Keratinocyte (primary cell): ENCODE data around the gene PPIC. TPM values are rescaled to one million over a fixed set of nuclear protein-coding genes. Genes with fewer than 3 reads are reported as not detected.

Source experiments
- DNase-seq: peaks from one replicate; pipeline ENCODE4 v3.0.0-alpha.2; 2011; ENCODE audit warnings: low read depth, missing footprints, low spot score
- FAIRE-seq: peaks from 2 replicates; lab custom pipeline; 2011; peaks lifted over from hg19 to GRCh38; lab: Jason Lieb, UNC
- H2AFZ ChIP-seq: 2 replicates; pipeline ENCODE4 v1.6.0; 2012; ENCODE audit warnings: low read length, control low read depth, inconsistent platforms; ENCODE audit not compliant: control insufficient read depth
- H3K27ac ChIP-seq: 2 replicates; pipeline ENCODE4 v1.5.1; 2011; ENCODE audit warnings: low read length; ENCODE audit not compliant: control insufficient read depth, insufficient read depth
- H3K27me3 ChIP-seq: 3 replicates; pipeline ENCODE4 v1.6.0; 2011; ENCODE audit warnings: low read length; ENCODE audit not compliant: control insufficient read depth, insufficient read depth; ENCODE audit errors: extremely low read depth
- H3K36me3 ChIP-seq, 2 experiments: 2 replicates in 1 of 2; 3 replicates in 1 of 2; pipeline ENCODE4 v1.5.1; 2011; ENCODE audit warnings: low read length in 2 of 2, mild to moderate bottlenecking in 1 of 2; ENCODE audit not compliant: control insufficient read depth in 2 of 2, insufficient read depth in 2 of 2; ENCODE audit errors: extremely low read depth in 1 of 2
- H3K4me1 ChIP-seq: 3 replicates; pipeline ENCODE4 v1.5.1; 2011; ENCODE audit warnings: low read length; ENCODE audit not compliant: control insufficient read depth, insufficient read depth; ENCODE audit errors: extremely low read depth
- H3K4me2 ChIP-seq: 3 replicates; pipeline ENCODE4 v1.6.0; 2011; ENCODE audit warnings: low read depth, low read length; ENCODE audit not compliant: control insufficient read depth, insufficient read depth; ENCODE audit errors: extremely low read depth
- H3K4me3 ChIP-seq, 3 experiments: fragments of 200-600 bp in 1 of 3; sonication (generic) in 1 of 3; 2 replicates in 2 of 3; 3 replicates in 1 of 3; pipeline ENCODE4 v1.5.1; 2011 to 2016; ENCODE audit warnings: low read length in 3 of 3, mild to moderate bottlenecking in 3 of 3, control low read depth in 2 of 3, inconsistent platforms in 1 of 3, low read depth in 1 of 3, mixed read lengths in 1 of 3, mixed run types in 1 of 3, moderate library complexity in 1 of 3; ENCODE audit not compliant: control insufficient read depth in 2 of 3, insufficient read depth in 2 of 3; ENCODE audit errors: extremely low read depth in 1 of 3
- H3K79me2 ChIP-seq: 2 replicates; pipeline ENCODE4 v1.6.0; 2012; ENCODE audit warnings: low read length; ENCODE audit not compliant: control insufficient read depth, insufficient read depth
- H3K9ac ChIP-seq: 3 replicates; pipeline ENCODE4 v1.6.0; 2011; ENCODE audit warnings: low read length; ENCODE audit not compliant: control insufficient read depth, insufficient read depth; ENCODE audit errors: extremely low read depth
- H3K9me1 ChIP-seq: 3 replicates; pipeline ENCODE4 v1.6.0; 2011; ENCODE audit warnings: low read length; ENCODE audit not compliant: control insufficient read depth, insufficient read depth; ENCODE audit errors: extremely low read depth
- H3K9me3 ChIP-seq: 2 replicates; pipeline ENCODE4 v1.5.1; 2012; ENCODE audit warnings: low read depth, low read length; ENCODE audit not compliant: control insufficient read depth
- H4K20me1 ChIP-seq: 3 replicates; pipeline ENCODE4 v1.6.0; 2011; ENCODE audit warnings: low read length; ENCODE audit not compliant: control insufficient read depth, insufficient read depth; ENCODE audit errors: extremely low read depth
- EZH2 ChIP-seq: IDR thresholded peaks from one replicate; pipeline ENCODE4 v1.6.1; 2012; ENCODE audit warnings: inconsistent platforms, mild to moderate bottlenecking, low read length, moderate library complexity
- dilution Hi-C: fragments of 300-500 bp; cut with MboI; formaldehyde crosslinking; loops from one replicate; pipeline ENCODE4 v1.7.0; 2020; ENCODE audit warnings: low sequenced_read_pairs; ENCODE audit not compliant: extremely low pct_ligation_motif_present
- polyA minus RNA-seq, 3 experiments: library from RNA; depleted of rRNA, polyadenylated mRNA; stranded (reverse); fragments of >200 nt; gene quantifications; 1 replicate in 1 of 3; 2 replicates in 1 of 3; 3 replicates in 1 of 3; pipeline ENCODE4 v1.2.3, GENCODE V29; 2011
- polyA plus RNA-seq, 5 experiments: library from polyadenylated mRNA; depleted of rRNA in 3 of 5; stranded (reverse) in 3 of 5; stranded (forward) in 1 of 5; unstranded in 1 of 5; fragments of >200 nt; gene quantifications; 1 replicate in 1 of 5; 2 replicates in 3 of 5; 3 replicates in 1 of 5; pipeline versions ENCODE4 v1.2.1 to v1.2.3, GENCODE V29; 2011 to 2012; ENCODE audit warnings: missing spikeins in 2 of 5, low read depth in 1 of 5, low replicate concordance in 1 of 5
- TF ChIP-seq, protein P1 (sequence below), 3 experiments: IDR thresholded peaks in 1 of 3; conservative IDR thresholded peaks in 1 of 3; optimal IDR thresholded peaks in 1 of 3; 2 replicates in 2 of 3; 3 replicates in 1 of 3; pipeline versions ENCODE3 to v1.5.1; 2011; ENCODE audit warnings: low read length in 3 of 3, mild to moderate bottlenecking in 3 of 3, moderate library complexity in 2 of 3, control low read depth in 1 of 3, inconsistent platforms in 1 of 3; ENCODE audit not compliant: insufficient read depth in 2 of 3; ENCODE audit errors: extremely low read depth in 1 of 3

Gene PPIC
- polyA plus RNA-seq (26.5 to 40.1 TPM (median 28.1 TPM) in 3 replicates), polyA minus RNA-seq (25.7 to 49.0 TPM (median 44.3 TPM) in 3 replicates)
- 66.8 TPM for polyA plus RNA-seq (2011; ENCODE audit: low read depth)
- polyA plus RNA-seq (2011; cell fraction: cytosol; rRNA removed): 32.7 and 34.6 TPM in 2 replicates
- polyA plus RNA-seq (2011; cell fraction: nucleus; rRNA removed): 25.3 and 27.6 TPM in 2 replicates
- polyA plus RNA-seq (2012; ENCODE audit: low replicate concordance): 34.7 and 41.1 TPM in 2 replicates
- polyA minus RNA-seq (2011; cell fraction: cytosol; rRNA and poly(A)+ RNA removed): 35.5 TPM
- polyA minus RNA-seq (2011; cell fraction: nucleus; rRNA and poly(A)+ RNA removed): 9.2 and 18.8 TPM in 2 replicates

DNA sequence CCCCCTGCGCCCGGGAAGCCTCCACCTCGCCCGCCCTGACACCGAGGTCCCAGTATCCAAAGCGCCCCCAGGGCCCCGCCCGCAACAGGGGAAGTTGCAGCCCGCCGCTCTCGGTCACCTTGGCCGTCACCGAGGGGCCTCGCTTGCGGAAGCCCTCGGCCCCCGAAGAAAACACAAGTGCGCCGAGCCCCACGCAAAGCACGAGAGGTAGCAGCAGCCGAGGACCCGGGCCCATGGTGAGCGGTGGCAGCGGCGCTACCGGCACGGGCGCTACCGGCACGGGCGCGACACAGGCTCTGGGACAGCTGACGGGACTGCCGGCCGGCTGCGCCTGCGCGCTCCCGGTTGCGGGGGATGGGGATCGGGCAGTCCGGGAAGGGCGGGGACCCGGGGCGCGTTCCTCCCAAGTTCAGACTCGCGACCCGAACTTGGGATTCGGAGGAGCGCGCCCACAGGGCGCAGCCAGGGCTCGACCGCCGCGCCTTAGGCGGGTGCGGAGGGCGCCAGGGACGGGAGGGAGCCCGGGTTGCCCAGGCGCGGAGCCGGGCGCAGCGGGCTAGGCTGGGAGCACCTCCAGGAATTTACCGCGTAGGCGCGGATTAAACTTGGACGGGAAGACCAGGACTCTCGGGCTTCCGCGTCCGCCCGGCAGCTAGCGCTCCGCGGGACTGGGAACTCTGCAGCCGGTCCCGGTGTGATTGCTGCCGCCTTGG lies at the start of gene PPIC:
TSS of gene PPIC (minus strand) at position 335 of the 713 bp plus-strand sequence. CDS start at position 235, 100 bp downstream.
- H3K36me3 ChIP-seq: no peaks in the 10 kb centered on the region
- H4K20me1 ChIP-seq: no peaks in the 10 kb centered on the region
- H3K27ac ChIP-seq: peak within 1 kb of the TSS; percentile 66
- dilution Hi-C loops: no loop called here
- no peak for DNase-seq
- H2AFZ ChIP-seq: peak within 1 kb of the TSS; percentile 95
- peak within 1 kb of the TSS; percentile 83 to 90 (median 87) for H3K4me3 ChIP-seq
- H3K9ac ChIP-seq: peak within 1 kb of the TSS; percentile 74
- no peaks in the 10 kb centered on the region for H3K27me3 ChIP-seq
- H3K79me2 ChIP-seq: no peaks in the 10 kb centered on the region
- peak within 1 kb of the TSS; percentile 87 for H3K4me2 ChIP-seq
- H3K9me3 ChIP-seq: no peaks in the 10 kb centered on the region
- TF ChIP-seq EZH2: no peak
- TF ChIP-seq, protein P1, sequence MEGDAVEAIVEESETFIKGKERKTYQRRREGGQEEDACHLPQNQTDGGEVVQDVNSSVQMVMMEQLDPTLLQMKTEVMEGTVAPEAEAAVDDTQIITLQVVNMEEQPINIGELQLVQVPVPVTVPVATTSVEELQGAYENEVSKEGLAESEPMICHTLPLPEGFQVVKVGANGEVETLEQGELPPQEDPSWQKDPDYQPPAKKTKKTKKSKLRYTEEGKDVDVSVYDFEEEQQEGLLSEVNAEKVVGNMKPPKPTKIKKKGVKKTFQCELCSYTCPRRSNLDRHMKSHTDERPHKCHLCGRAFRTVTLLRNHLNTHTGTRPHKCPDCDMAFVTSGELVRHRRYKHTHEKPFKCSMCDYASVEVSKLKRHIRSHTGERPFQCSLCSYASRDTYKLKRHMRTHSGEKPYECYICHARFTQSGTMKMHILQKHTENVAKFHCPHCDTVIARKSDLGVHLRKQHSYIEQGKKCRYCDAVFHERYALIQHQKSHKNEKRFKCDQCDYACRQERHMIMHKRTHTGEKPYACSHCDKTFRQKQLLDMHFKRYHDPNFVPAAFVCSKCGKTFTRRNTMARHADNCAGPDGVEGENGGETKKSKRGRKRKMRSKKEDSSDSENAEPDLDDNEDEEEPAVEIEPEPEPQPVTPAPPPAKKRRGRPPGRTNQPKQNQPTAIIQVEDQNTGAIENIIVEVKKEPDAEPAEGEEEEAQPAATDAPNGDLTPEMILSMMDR (optimal IDR thresholded peaks at IDR 0.05 in 1 of 3, IDR thresholded peaks at IDR 0.05 in 1 of 3, conservative IDR thresholded peaks at IDR 0.05 in 1 of 3; ENCODE audit: extremely low read depth in 1 of 3, insufficient read depth in 2 of 3, low read length in 3 of 3): no peak
- peaks cover 12% of the 10 kb centered on the region for H3K4me1 ChIP-seq
- H3K9me1 ChIP-seq: no peaks in the 10 kb centered on the region
- no peak for FAIRE-seq

- dilution Hi-C loops: no loop called here
- Histone ChIP-seq H4K20me1 (no peaks in the 10 kb centered on the region), H3K9me3 (no peaks in the 10 kb centered on the region), H2AFZ (no peak overlapping the region), H3K27ac (no peak overlapping the region), H3K27me3 (peaks cover 80% of the 10 kb centered on the region), H3K4me2 (no peak overlapping the region), H3K4me1 (peaks cover 8% of the 10 kb centered on the region), H3K9ac (no peak overlapping the region), H3K9me1 (no peaks in the 10 kb centered on the region), H3K79me2 (no peaks in the 10 kb centered on the region), H3K4me3 (no peak overlapping the region), H3K36me3 (no peaks in the 10 kb centered on the region)
- DNase-seq (no peak), FAIRE-seq (no peak)
- TF ChIP-seq EZH2: no peak
- TF ChIP-seq, protein P1 (optimal IDR thresholded peaks at IDR 0.05 in 1 of 3, IDR thresholded peaks at IDR 0.05 in 1 of 3, conservative IDR thresholded peaks at IDR 0.05 in 1 of 3; ENCODE audit: extremely low read depth in 1 of 3, insufficient read depth in 2 of 3, low read length in 3 of 3): no peak
Observed at GRCh38 chr5:123085638-123086286, 49.2 kb upstream of the PPIC start.
